Peyer's patch (tissue), 4 donors: ENCODE results near the gene LRRC73.

Experiments used
- CTCF ChIP-seq, 6 experiments: fragments of 450-650 bp in 4 of 6; fragments of 200-600 bp in 2 of 6; sonication (generic) in 1 of 6; IDR thresholded peaks; one replicate each; pipeline ENCODE4 v1.5.1; 2017 to 2019; ENCODE audit warnings: antibody characterized with exemption in 6 of 6, mild to moderate bottlenecking in 3 of 6, moderate library complexity in 1 of 6
- POLR2A ChIP-seq, 2 donors: fragments of 450-650 bp; IDR thresholded peaks; one replicate each; pipeline ENCODE4 v1.5.1; 2017; ENCODE audit warnings: antibody characterized with exemption in 2 of 2, mild to moderate bottlenecking in 2 of 2, moderate library complexity in 2 of 2

GRCh38 chr6:43506171-43506570, 4.0 kb downstream of the LRRC73 start:
- TF ChIP-seq CTCF (IDR thresholded peaks at IDR 0.05) (no peak), POLR2A (IDR thresholded peaks at IDR 0.05) (no peak)
